Measurements from ENCODE around the gene TACR2.

GRCh38 chr10:69461243-69462025 is 44.7 kb upstream of the TACR2 start:
- no peak for TF ChIP-seq POLR2AphosphoS5 (IDR thresholded peaks at IDR 0.05)
- TF ChIP-seq POLR2A (IDR thresholded peaks at IDR 0.05), result no peak
- no peak for TF ChIP-seq EP300 (IDR thresholded peaks at IDR 0.05; ENCODE audit: low read depth)
- no peak for TF ChIP-seq CTCF (IDR thresholded peaks at IDR 0.05)

All from transverse colon (tissue), 4 donors.